IPS-18a (cell line): ENCODE measurements around the gene ELANE.

Experiments
- H3K27ac ChIP-seq: one replicate; pipeline ENCODE4 v1.5.1; 2013; ENCODE audit warnings: low read length
- H3K27me3 ChIP-seq: one replicate; pipeline ENCODE4 v1.6.1; 2013; ENCODE audit warnings: mild to moderate bottlenecking, low read length; ENCODE audit not compliant: control insufficient read depth, insufficient read depth
- H3K36me3 ChIP-seq: one replicate; pipeline ENCODE4 v1.6.1; 2013; ENCODE audit warnings: low read depth, low read length; ENCODE audit not compliant: control insufficient read depth
- H3K4me1 ChIP-seq: one replicate; pipeline ENCODE4 v1.6.1; 2013; ENCODE audit warnings: low read depth, low read length; ENCODE audit not compliant: control insufficient read depth
- H3K4me3 ChIP-seq: one replicate; pipeline ENCODE4 v1.5.1; 2013; ENCODE audit warnings: low read length
- H3K9ac ChIP-seq: one replicate; pipeline ENCODE4 v1.6.1; 2013; ENCODE audit warnings: mild to moderate bottlenecking, low read length, moderate library complexity
- H3K9me3 ChIP-seq: one replicate; pipeline ENCODE4 v1.6.1; 2013; ENCODE audit warnings: low read depth, low read length; ENCODE audit not compliant: control insufficient read depth

The ELANE gene

GRCh38 chr19:879711-880438, 27.8 kb downstream of the ELANE start:
- H3K9me3 ChIP-seq, result no peaks in the 10 kb centered on the region
- H3K9ac ChIP-seq, result no peak overlapping the region
- H3K4me1 ChIP-seq, result no peaks in the 10 kb centered on the region
- no peak overlapping the region for H3K4me3 ChIP-seq
- no peaks in the 10 kb centered on the region for H3K27me3 ChIP-seq
- no peak overlapping the region for H3K27ac ChIP-seq
- peaks cover 17% of the 10 kb centered on the region for H3K36me3 ChIP-seq

GRCh38 chr19:881385-882071, 29.4 kb downstream of the ELANE start:
- Histone ChIP-seq H3K27me3 (no peaks in the 10 kb centered on the region), H3K9ac (no peak overlapping the region), H3K4me3 (no peak overlapping the region), H3K36me3 (peaks cover 23% of the 10 kb centered on the region), H3K4me1 (no peaks in the 10 kb centered on the region), H3K9me3 (no peaks in the 10 kb centered on the region), H3K27ac (no peak overlapping the region)

- Histone ChIP-seq H3K36me3 (peaks cover 24% of the 10 kb centered on the region), H3K27ac (no peak overlapping the region), H3K4me3 (no peak overlapping the region), H3K4me1 (no peaks in the 10 kb centered on the region), H3K9me3 (no peaks in the 10 kb centered on the region), H3K27me3 (no peaks in the 10 kb centered on the region), H3K9ac (no peak overlapping the region)
Observed at GRCh38 chr19:882871-883497, 30.9 kb downstream of the ELANE start.

- Histone ChIP-seq H3K9ac (no peak overlapping the region), H3K27me3 (no peaks in the 10 kb centered on the region), H3K27ac (no peak overlapping the region), H3K36me3 (peaks cover 24% of the 10 kb centered on the region), H3K9me3 (no peaks in the 10 kb centered on the region), H3K4me1 (no peaks in the 10 kb centered on the region), H3K4me3 (no peak overlapping the region)
Observed at GRCh38 chr19:883661-884211, 31.6 kb downstream of the ELANE start.

GRCh38 chr19:884420-885211, 32.5 kb downstream of the ELANE start:
- H3K4me1 ChIP-seq, result no peaks in the 10 kb centered on the region
- H3K9me3 ChIP-seq, result no peaks in the 10 kb centered on the region
- H3K4me3 ChIP-seq, result no peak overlapping the region
- H3K9ac ChIP-seq, result no peak overlapping the region
- H3K36me3 ChIP-seq, result peaks cover 29% of the 10 kb centered on the region
- H3K27ac ChIP-seq, result no peak overlapping the region
- no peaks in the 10 kb centered on the region for H3K27me3 ChIP-seq

- no peak overlapping the region for H3K4me3 ChIP-seq
- H3K27ac ChIP-seq, result no peak overlapping the region
- no peak overlapping the region for H3K9ac ChIP-seq
- no peaks in the 10 kb centered on the region for H3K9me3 ChIP-seq
- no peaks in the 10 kb centered on the region for H3K4me1 ChIP-seq
- H3K27me3 ChIP-seq, result no peaks in the 10 kb centered on the region
- H3K36me3 ChIP-seq, result peaks cover 32% of the 10 kb centered on the region
Observed at GRCh38 chr19:885536-886224, 33.6 kb downstream of the ELANE start.

GRCh38 chr19:887072-887471, 35.0 kb downstream of the ELANE start:
- H3K4me3 ChIP-seq, result no peak overlapping the region
- H3K36me3 ChIP-seq, result peaks cover 23% of the 10 kb centered on the region
- no peak overlapping the region for H3K9ac ChIP-seq
- no peaks in the 10 kb centered on the region for H3K27me3 ChIP-seq
- no peak overlapping the region for H3K27ac ChIP-seq
- no peaks in the 10 kb centered on the region for H3K9me3 ChIP-seq
- H3K4me1 ChIP-seq, result no peaks in the 10 kb centered on the region

- Histone ChIP-seq H3K9me3 (no peaks in the 10 kb centered on the region), H3K4me3 (no peak overlapping the region), H3K36me3 (peaks cover 22% of the 10 kb centered on the region), H3K27me3 (no peaks in the 10 kb centered on the region), H3K9ac (no peak overlapping the region), H3K4me1 (no peaks in the 10 kb centered on the region), H3K27ac (no peak overlapping the region)
Observed at GRCh38 chr19:887599-887998, 35.5 kb downstream of the ELANE start.

GRCh38 chr19:888581-889385, 36.7 kb downstream of the ELANE start:
- no peaks in the 10 kb centered on the region for H3K4me1 ChIP-seq
- H3K27ac ChIP-seq, result no peak overlapping the region
- H3K27me3 ChIP-seq, result no peaks in the 10 kb centered on the region
- H3K9ac ChIP-seq, result no peak overlapping the region
- no peak overlapping the region for H3K4me3 ChIP-seq
- peaks cover 22% of the 10 kb centered on the region for H3K36me3 ChIP-seq
- H3K9me3 ChIP-seq, result no peaks in the 10 kb centered on the region

GRCh38 chr19:889662-890295, 37.7 kb downstream of the ELANE start:
- H3K27ac ChIP-seq, result no peak overlapping the region
- no peak overlapping the region for H3K9ac ChIP-seq
- no peaks in the 10 kb centered on the region for H3K9me3 ChIP-seq
- no peak overlapping the region for H3K4me3 ChIP-seq
- H3K27me3 ChIP-seq, result no peaks in the 10 kb centered on the region
- no peaks in the 10 kb centered on the region for H3K4me1 ChIP-seq
- peaks cover 22% of the 10 kb centered on the region for H3K36me3 ChIP-seq
